K562 (cell line): ENCODE data around the gene ADARB2.

Experiments used
- GATAD2A ChIP-seq: fragments of 450-650 bp; IDR thresholded peaks from 2 replicates; pipeline ENCODE4 v1.6.1; 2017
- MEF2A ChIP-seq: IDR thresholded peaks from 2 replicates; pipeline ENCODE4 v1.6.1; 2011; ENCODE audit warnings: low read depth, mild to moderate bottlenecking, low read length, moderate library complexity; ENCODE audit not compliant: control insufficient read depth
- MYC ChIP-seq, 2 experiments: fragments of 250-450 bp in 1 of 2; sonication (Bioruptor Pico) in 1 of 2; IDR thresholded peaks; 2 replicates each; pipeline versions ENCODE4 v1.5.1 to v1.6.1; 2012 to 2021; ENCODE audit warnings: low read depth in 2 of 2, borderline replicate concordance in 1 of 2, improper control_type of control experiment in 1 of 2, low read length in 1 of 2, mild to moderate bottlenecking in 1 of 2, moderate library complexity in 1 of 2
- POLR2A ChIP-seq: fragments of 450-650 bp; conservative IDR thresholded peaks from 2 replicates; pipeline ENCODE4 v1.6.1; 2016
- PPARD ChIP-seq: fragments of 250-450 bp; sonication (Bioruptor Pico); IDR thresholded peaks from 2 replicates; pipeline ENCODE4 v1.8.0; 2022; ENCODE audit warnings: inconsistent platforms, mild to moderate bottlenecking, moderate library complexity
- SLC30A9 ChIP-seq: fragments of 250-450 bp; sonication (Bioruptor Pico); IDR thresholded peaks from 2 replicates; pipeline ENCODE4 v1.8.0; 2022; ENCODE audit warnings: mild to moderate bottlenecking, moderate library complexity
- ZNF165 ChIP-seq: fragments of 250-450 bp; sonication (Bioruptor Pico); IDR thresholded peaks from 2 replicates; pipeline ENCODE4 v1.4.0; 2020; ENCODE audit warnings: borderline replicate concordance
- ZNF175 ChIP-seq: fragments of 200-800 bp; sonication (Bioruptor generic); IDR thresholded peaks from 2 replicates; pipeline ENCODE4 v1.6.1; 2016; ENCODE audit warnings: low read depth, mild to moderate bottlenecking, missing genetic modification characterization, missing compliant biosample characterization
- ZNF24 ChIP-seq: fragments of 450-650 bp; IDR thresholded peaks from 2 replicates; pipeline ENCODE4 v1.6.1; 2016
- ZNF668 ChIP-seq: fragments of 250-450 bp; sonication (Bioruptor Pico); IDR thresholded peaks from 2 replicates; pipeline ENCODE4 v1.8.0; 2022; ENCODE audit warnings: mild to moderate bottlenecking, inconsistent platforms
- TF ChIP-seq, protein P1 (sequence below), 3 experiments: IDR thresholded peaks in 2 of 3; conservative IDR thresholded peaks in 1 of 3; 2 replicates each; pipeline ENCODE4 v1.5.1; 2011 to 2012; ENCODE audit warnings: low read length in 3 of 3, mild to moderate bottlenecking in 3 of 3, control low read depth in 2 of 3, improper control_type of control experiment in 1 of 3, inconsistent platforms in 1 of 3, low read depth in 1 of 3, mixed read lengths in 1 of 3, moderate library complexity in 1 of 3; ENCODE audit not compliant: insufficient read depth in 2 of 3
- TF ChIP-seq, protein P2 (sequence below): sonication (generic); formaldehyde crosslinking; IDR thresholded peaks from 2 replicates; pipeline ENCODE4 v1.5.0; 2020; ENCODE audit warnings: missing genetic modification reagents
- TF ChIP-seq, protein P3 (sequence below): sonication (generic); formaldehyde crosslinking; IDR thresholded peaks from 2 replicates; pipeline ENCODE4 v1.8.1; 2023; ENCODE audit warnings: mild to moderate bottlenecking, missing genetic modification reagents

DNA sequence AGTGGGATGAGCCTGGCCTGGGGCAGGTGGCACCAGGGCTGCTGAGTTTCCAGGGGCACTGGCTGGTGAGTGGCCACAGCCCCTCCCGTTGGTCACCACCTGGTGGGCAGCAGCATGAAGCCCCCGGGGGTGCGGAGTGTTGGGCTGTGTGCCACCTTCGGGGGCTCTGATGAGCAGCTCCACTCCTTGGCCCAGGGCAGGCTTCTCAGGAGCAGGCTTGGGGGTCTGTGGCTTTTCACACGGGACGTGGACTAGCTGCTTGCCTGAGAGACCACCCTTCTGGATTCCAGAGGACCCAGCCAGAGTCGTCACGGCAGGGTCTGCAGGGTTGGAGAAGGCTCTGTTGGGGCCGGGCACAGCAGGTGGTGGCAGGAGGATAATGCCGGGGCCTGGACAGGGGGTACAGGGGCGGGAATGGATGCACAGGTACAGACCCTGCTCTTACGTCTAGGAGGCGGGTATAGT is 193.1 kb downstream of the ADARB2 start:
- TF ChIP-seq PPARD (CRISPR knock-in tag) (no peak), ZNF24 (no peak), POLR2A (no peak), MYC (IDR thresholded peaks at IDR 0.05; ENCODE audit: low read depth, low read length) (no peak), MYC (CRISPR knock-in tag; IDR thresholded peaks at IDR 0.05; ENCODE audit: borderline replicate concordance, low read depth) (no peak), SLC30A9 (CRISPR knock-in tag) (no peak), GATAD2A (no peak), ZNF165 (no peak), ZNF668 (CRISPR knock-in tag) (no peak), MEF2A (no peak), ZNF175 (CRISPR knock-in tag) (no peak)
- TF ChIP-seq, protein P1, sequence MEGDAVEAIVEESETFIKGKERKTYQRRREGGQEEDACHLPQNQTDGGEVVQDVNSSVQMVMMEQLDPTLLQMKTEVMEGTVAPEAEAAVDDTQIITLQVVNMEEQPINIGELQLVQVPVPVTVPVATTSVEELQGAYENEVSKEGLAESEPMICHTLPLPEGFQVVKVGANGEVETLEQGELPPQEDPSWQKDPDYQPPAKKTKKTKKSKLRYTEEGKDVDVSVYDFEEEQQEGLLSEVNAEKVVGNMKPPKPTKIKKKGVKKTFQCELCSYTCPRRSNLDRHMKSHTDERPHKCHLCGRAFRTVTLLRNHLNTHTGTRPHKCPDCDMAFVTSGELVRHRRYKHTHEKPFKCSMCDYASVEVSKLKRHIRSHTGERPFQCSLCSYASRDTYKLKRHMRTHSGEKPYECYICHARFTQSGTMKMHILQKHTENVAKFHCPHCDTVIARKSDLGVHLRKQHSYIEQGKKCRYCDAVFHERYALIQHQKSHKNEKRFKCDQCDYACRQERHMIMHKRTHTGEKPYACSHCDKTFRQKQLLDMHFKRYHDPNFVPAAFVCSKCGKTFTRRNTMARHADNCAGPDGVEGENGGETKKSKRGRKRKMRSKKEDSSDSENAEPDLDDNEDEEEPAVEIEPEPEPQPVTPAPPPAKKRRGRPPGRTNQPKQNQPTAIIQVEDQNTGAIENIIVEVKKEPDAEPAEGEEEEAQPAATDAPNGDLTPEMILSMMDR (IDR thresholded peaks at IDR 0.05 in 2 of 3, conservative IDR thresholded peaks at IDR 0.05 in 1 of 3; ENCODE audit: insufficient read depth in 2 of 3, low read depth in 1 of 3, low read length in 3 of 3): no peak
- TF ChIP-seq, protein P2, sequence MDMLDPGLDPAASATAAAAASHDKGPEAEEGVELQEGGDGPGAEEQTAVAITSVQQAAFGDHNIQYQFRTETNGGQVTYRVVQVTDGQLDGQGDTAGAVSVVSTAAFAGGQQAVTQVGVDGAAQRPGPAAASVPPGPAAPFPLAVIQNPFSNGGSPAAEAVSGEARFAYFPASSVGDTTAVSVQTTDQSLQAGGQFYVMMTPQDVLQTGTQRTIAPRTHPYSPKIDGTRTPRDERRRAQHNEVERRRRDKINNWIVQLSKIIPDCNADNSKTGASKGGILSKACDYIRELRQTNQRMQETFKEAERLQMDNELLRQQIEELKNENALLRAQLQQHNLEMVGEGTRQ (CRISPR knock-in tag): no peak
- TF ChIP-seq, protein P3, sequence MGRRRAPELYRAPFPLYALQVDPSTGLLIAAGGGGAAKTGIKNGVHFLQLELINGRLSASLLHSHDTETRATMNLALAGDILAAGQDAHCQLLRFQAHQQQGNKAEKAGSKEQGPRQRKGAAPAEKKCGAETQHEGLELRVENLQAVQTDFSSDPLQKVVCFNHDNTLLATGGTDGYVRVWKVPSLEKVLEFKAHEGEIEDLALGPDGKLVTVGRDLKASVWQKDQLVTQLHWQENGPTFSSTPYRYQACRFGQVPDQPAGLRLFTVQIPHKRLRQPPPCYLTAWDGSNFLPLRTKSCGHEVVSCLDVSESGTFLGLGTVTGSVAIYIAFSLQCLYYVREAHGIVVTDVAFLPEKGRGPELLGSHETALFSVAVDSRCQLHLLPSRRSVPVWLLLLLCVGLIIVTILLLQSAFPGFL (CRISPR knock-in tag): no peak
